MCF 10A (cell line): ENCODE measurements around the gene HTRA3. TPM values are rescaled to one million over a fixed set of nuclear protein-coding genes. Genes with fewer than 3 reads are reported as not detected.

Source experiments
- BruUV-seq: library from RNA; stranded (reverse); fragments of 400-500 nt; replicated peaks from 2 replicates; lab custom pipeline; 2021; lab: Mats Ljungman, UMichigan
- CTCF ChIA-PET: fragments of 300-600 bp; sonication (Branson Sonifier 250); formaldehyde crosslinking; extraction: SDS; loops from one replicate; lab custom pipeline; 2021; ENCODE audit warnings: antibody characterized with exemption, inconsistent platforms; lab: Yijun Ruan, JAX
- POLR2A ChIA-PET: fragments of 300-600, 350-650 bp; sonication (Branson Sonifier 250); formaldehyde crosslinking; extraction: SDS; loops from one replicate; lab custom pipeline; 2020; ENCODE audit warnings: antibody characterized with exemption, inconsistent platforms; lab: Yijun Ruan, JAX
- DNase-seq: peaks from one replicate; pipeline ENCODE4 v3.0.0-alpha.2; 2018; ENCODE audit not compliant: unreplicated experiment
- H3K27ac Mint-ChIP-seq: one replicate; pipeline ENCODE4 v1.8.0; 2022; ENCODE audit warnings: mild to moderate bottlenecking, low read depth, mixed read lengths; ENCODE audit not compliant: unreplicated experiment
- H3K27me3 Mint-ChIP-seq: one replicate; pipeline ENCODE4 v1.8.0; 2022; ENCODE audit warnings: mixed read lengths; ENCODE audit not compliant: insufficient read depth, unreplicated experiment
- H3K36me3 Mint-ChIP-seq: one replicate; pipeline ENCODE4 v1.8.0; 2022; ENCODE audit warnings: mild to moderate bottlenecking, moderate library complexity, mixed read lengths; ENCODE audit not compliant: insufficient read depth, unreplicated experiment
- H3K4me1 Mint-ChIP-seq: one replicate; pipeline ENCODE4 v1.8.0; 2022; ENCODE audit warnings: mixed read lengths; ENCODE audit not compliant: insufficient read depth, unreplicated experiment
- H3K4me3 Mint-ChIP-seq: one replicate; pipeline ENCODE4 v1.8.0; 2022; ENCODE audit warnings: mild to moderate bottlenecking, moderate library complexity, mixed read lengths; ENCODE audit not compliant: unreplicated experiment
- H3K9me3 Mint-ChIP-seq: one replicate; pipeline ENCODE4 v1.8.0; 2022; ENCODE audit warnings: mixed read lengths; ENCODE audit not compliant: unreplicated experiment
- CTCF ChIP-seq: fragments of 200-600 bp; IDR thresholded peaks from one replicate; pipeline ENCODE4 v1.8.0; 2022; ENCODE audit warnings: antibody characterized with exemption, mild to moderate bottlenecking; ENCODE audit not compliant: unreplicated experiment
- intact Hi-C: fragments of 100-400 bp; cut with micrococcal nuclease; formaldehyde crosslinking; loops from 2 replicates; pipeline ENCODE4 v1.14.1; 2022
- total RNA-seq: library from RNA; stranded (reverse); gene quantifications from 2 replicates; pipeline ENCODE4 v1.2.3, GENCODE V29; 2022

Gene HTRA3
- total RNA-seq, 1 experiment from 2014 or later, result not detected

- ChIA-PET CTCF (no interaction called here), POLR2A (no interaction called here)
- Mint-ChIP-seq H3K36me3 (no peaks in the 10 kb centered on the region), H3K4me1 (peaks cover 17% of the 10 kb centered on the region), H3K4me3 (no peak overlapping the region), H3K9me3 (no peaks in the 10 kb centered on the region), H3K27ac (no peak overlapping the region), H3K27me3 (no peaks in the 10 kb centered on the region)
- no peak for DNase-seq
- intact Hi-C loops, result no loop called here
- BruUV-seq, result no TSS peak
- TF ChIP-seq CTCF, result no peak
These were observed 86.5 kb downstream of the HTRA3 start for GRCh38 chr4:8355864-8356565.

Other genes with a start within 250 kb of the HTRA3 start
- 5.3 and 5.4 TPM in 2 replicates for gene ABLIM2, start 110.9 kb upstream of the HTRA3 start, total RNA-seq
- 20.4 and 28.8 TPM in 2 replicates for gene SH3TC1, start 70.5 kb upstream of the HTRA3 start, total RNA-seq
- gene ACOX3, start 171.0 kb downstream of the HTRA3 start, total RNA-seq, result 17.9 TPM in 2 replicates
- gene TRMT44, start 171.0 kb downstream of the HTRA3 start, total RNA-seq, result 23.2 and 24.4 TPM in 2 replicates